GM23338 (cell line): ENCODE results near the gene RTL10. TPM values are rescaled to one million over a fixed set of nuclear protein-coding genes. Genes with fewer than 3 reads are reported as not detected.

ENCODE experiments used
- ATAC-seq: fragments of 200-7000 bp; cut with Tn5 transposase; 3 replicates; pipeline ENCODE4 v1.9.1; 2020
- DNase-seq: peaks from one replicate; pipeline ENCODE4 v3.0.0-alpha.2; 2015; ENCODE audit warnings: low spot score
- H2AFZ ChIP-seq: fragments of 200-600 bp; sonication (generic); 2 replicates; pipeline ENCODE4 v1.8.0; 2016; ENCODE audit warnings: antibody characterized with exemption, mild to moderate bottlenecking, moderate library complexity
- H3F3A ChIP-seq: fragments of 200-600 bp; sonication (generic); replicated peaks from 2 replicates; pipeline ENCODE4 v1.8.0; 2017; ENCODE audit warnings: antibody characterized with exemption, mixed run types, low read depth
- H3K27ac ChIP-seq: fragments of 200-600 bp; sonication (generic); 2 replicates; pipeline ENCODE4 v1.6.1; 2016; ENCODE audit warnings: low read depth
- H3K27me3 ChIP-seq: fragments of 200-600 bp; sonication (generic); 2 replicates; pipeline ENCODE4 v1.8.0; 2016; ENCODE audit warnings: mild to moderate bottlenecking, mixed run types, moderate library complexity; ENCODE audit not compliant: insufficient read depth
- H3K36me3 ChIP-seq: fragments of 200-600 bp; sonication (generic); 2 replicates; pipeline ENCODE4 v1.8.0; 2016; ENCODE audit warnings: mild to moderate bottlenecking; ENCODE audit not compliant: insufficient read depth
- H3K4me1 ChIP-seq: fragments of 200-600 bp; sonication (generic); 2 replicates; pipeline ENCODE4 v1.8.0; 2016; ENCODE audit warnings: mild to moderate bottlenecking, moderate library complexity; ENCODE audit not compliant: insufficient read depth
- H3K4me2 ChIP-seq: fragments of 200-600 bp; sonication (generic); 2 replicates; pipeline ENCODE4 v1.7.1; 2017; ENCODE audit warnings: mixed run types
- H3K4me3 ChIP-seq: fragments of 200-600 bp; sonication (generic); 2 replicates; pipeline ENCODE4 v1.6.1; 2016; ENCODE audit warnings: mixed run types
- H3K79me2 ChIP-seq: fragments of 200-600 bp; sonication (generic); replicated peaks from 2 replicates; pipeline ENCODE4 v1.8.0; 2017; ENCODE audit warnings: mild to moderate bottlenecking; ENCODE audit not compliant: insufficient read depth
- H3K9me2 ChIP-seq: fragments of 200-600 bp; sonication (generic); 2 replicates; pipeline ENCODE4 v1.8.0; 2017; ENCODE audit not compliant: insufficient read depth
- H4K20me1 ChIP-seq: fragments of 200-600 bp; sonication (generic); replicated peaks from 2 replicates; pipeline ENCODE4 v1.8.0; 2017; ENCODE audit warnings: mild to moderate bottlenecking; ENCODE audit not compliant: insufficient read depth
- H3K27ac Mint-ChIP-seq: 2 replicates; pipeline ENCODE4 v1.8.0; 2020; ENCODE audit warnings: inconsistent platforms, mild to moderate bottlenecking, moderate library complexity, mixed read lengths
- H3K27me3 Mint-ChIP-seq: 3 replicates; pipeline ENCODE4 v1.8.0; 2022; ENCODE audit warnings: low read depth, mild to moderate bottlenecking, moderate library complexity, mixed read lengths, inconsistent platforms; ENCODE audit not compliant: insufficient read depth, poor library complexity
- H3K36me3 Mint-ChIP-seq: 3 replicates; pipeline ENCODE4 v1.8.0; 2021; ENCODE audit warnings: low read depth, mild to moderate bottlenecking, inconsistent platforms, moderate library complexity, mixed read lengths
- H3K4me1 Mint-ChIP-seq: 3 replicates; pipeline ENCODE4 v1.8.0; 2020; ENCODE audit warnings: mild to moderate bottlenecking, inconsistent platforms, mixed read lengths
- H3K4me3 Mint-ChIP-seq: 3 replicates; pipeline ENCODE4 v1.8.0; 2021; ENCODE audit warnings: moderate library complexity, mild to moderate bottlenecking, inconsistent platforms, mixed read lengths
- H3K9me3 Mint-ChIP-seq: 3 replicates; pipeline ENCODE4 v1.8.0; 2020; ENCODE audit warnings: moderate library complexity, mild to moderate bottlenecking, inconsistent platforms, mixed read lengths
- CREB1 ChIP-seq: fragments of 250-450 bp; sonication (Bioruptor Pico); IDR thresholded peaks from 2 replicates; pipeline ENCODE4 v1.5.0; 2020; ENCODE audit warnings: low read depth, mild to moderate bottlenecking, moderate library complexity
- ETS1 ChIP-seq: IDR thresholded peaks from 2 replicates; pipeline ENCODE4 v1.6.1; 2016; ENCODE audit warnings: antibody characterized with exemption
- EZH2 ChIP-seq: fragments of 200-600 bp; sonication (generic); IDR thresholded peaks from one replicate; pipeline ENCODE4 v1.8.0; 2017; ENCODE audit warnings: antibody characterized with exemption, mild to moderate bottlenecking, low read depth; ENCODE audit not compliant: unreplicated experiment
- JUNB ChIP-seq: IDR thresholded peaks from one replicate; pipeline ENCODE4 v1.6.1; 2016; ENCODE audit warnings: antibody characterized with exemption; ENCODE audit not compliant: unreplicated experiment
- NANOG ChIP-seq: IDR thresholded peaks from 2 replicates; pipeline ENCODE4 v1.6.1; 2016; ENCODE audit warnings: antibody characterized with exemption, borderline replicate concordance
- POLR2AphosphoS5 ChIP-seq: IDR thresholded peaks from 2 replicates; pipeline ENCODE4 v1.6.1; 2016; ENCODE audit warnings: antibody characterized with exemption, low read depth
- REST ChIP-seq: IDR thresholded peaks from one replicate; pipeline ENCODE4 v1.6.1; 2018; ENCODE audit warnings: antibody characterized with exemption; ENCODE audit not compliant: unreplicated experiment
- STAT1 ChIP-seq: IDR thresholded peaks from one replicate; pipeline ENCODE4 v1.6.1; 2016; ENCODE audit warnings: antibody characterized with exemption; ENCODE audit not compliant: unreplicated experiment
- ZNF114 ChIP-seq: fragments of 250-450 bp; sonication (Bioruptor Pico); IDR thresholded peaks from 2 replicates; pipeline ENCODE4 v1.5.0; 2020; ENCODE audit warnings: mild to moderate bottlenecking, moderate library complexity
- polyA plus RNA-seq: library from polyadenylated mRNA; unstranded; fragments of >200 nt; fragmentation: Nextera tagmentation; extraction: Ambion mirVana; gene quantifications from 2 replicates; pipeline ENCODE4 v1.2.1, GENCODE V29; 2016
- total RNA-seq: library from RNA; depleted of rRNA; stranded (reverse); fragments of >200 nt; shearing (Covaris generic); gene quantifications from 2 replicates; pipeline ENCODE4 v1.2.3, GENCODE V29; 2014
- TF ChIP-seq, protein P1 (sequence below), 2 experiments: fragments of 200-600 bp in 1 of 2; sonication (generic) in 1 of 2; conservative IDR thresholded peaks; 2 replicates each; pipeline versions ENCODE4 v1.5.1 to v1.6.1; 2016 to 2017; ENCODE audit warnings: antibody characterized with exemption in 2 of 2, low read depth in 2 of 2, mild to moderate bottlenecking in 2 of 2, moderate library complexity in 1 of 2

Gene RTL10
- total and polyA plus RNA-seq, 2 experiments from 2014 or later = 9.4 to 17.4 TPM

DNA sequence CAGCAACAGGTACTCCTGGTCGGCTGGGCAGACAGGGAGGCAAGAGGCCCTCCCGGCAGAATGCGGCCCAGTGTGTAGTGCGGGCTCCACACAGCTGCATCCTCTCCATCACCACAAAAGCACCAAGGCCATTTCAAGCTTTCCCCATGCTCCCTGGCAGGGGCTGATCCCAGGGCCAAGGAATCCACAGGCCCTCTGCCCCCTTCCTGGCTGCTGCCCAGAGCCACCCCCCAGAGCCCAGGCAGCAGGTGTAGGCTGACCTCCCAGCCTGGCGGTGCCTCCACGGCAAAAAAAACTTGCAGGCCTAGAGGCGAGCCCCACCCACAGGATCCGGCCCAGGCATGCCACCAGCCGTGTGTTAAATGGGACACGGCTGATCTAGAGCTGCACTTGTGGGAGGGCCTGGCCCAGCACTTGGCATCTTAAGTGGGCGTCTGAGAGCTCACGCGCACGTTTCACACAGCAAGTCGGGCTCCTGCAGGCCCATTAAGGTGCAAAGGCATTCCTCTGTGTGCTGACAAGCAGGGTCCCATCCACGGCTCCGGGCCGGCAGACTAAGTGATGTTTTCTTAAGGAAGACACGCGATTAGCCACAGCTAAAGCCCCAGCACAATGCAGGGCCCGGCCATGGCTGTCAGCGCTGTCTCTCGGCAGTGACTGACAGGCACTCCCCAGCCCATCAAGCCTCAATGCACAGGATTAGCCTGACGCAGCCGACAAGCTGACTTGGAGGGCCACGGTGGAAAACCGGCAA, 19.8 kb upstream of the RTL10 start:
- no peak overlapping the region; the same call in 1 of the 2 replicates for H3K27ac ChIP-seq
- Mint-ChIP-seq H3K4me1 (peaks cover 6% of the 10 kb centered on the region; the same call in 2 of the 3 replicates), H3K27ac (no peak overlapping the region), H3K27me3 (peaks cover 10% of the 10 kb centered on the region), H3K36me3 (no peaks in the 10 kb centered on the region), H3K4me3 (no peak overlapping the region), H3K9me3 (no peaks in the 10 kb centered on the region)
- no peaks in the 10 kb centered on the region for H4K20me1 ChIP-seq
- H3K4me2 ChIP-seq = no peak overlapping the region
- ATAC-seq = no peak; the same call in 2 of the 3 replicates
- no peak overlapping the region for H3K4me3 ChIP-seq
- H3F3A ChIP-seq = no peaks in the 10 kb centered on the region
- H3K27me3 ChIP-seq = no peaks in the 10 kb centered on the region
- no peaks in the 10 kb centered on the region for H3K9me2 ChIP-seq
- H3K79me2 ChIP-seq = no peaks in the 10 kb centered on the region
- H3K4me1 ChIP-seq = no peaks in the 10 kb centered on the region
- TF ChIP-seq ETS1 (no peak), POLR2AphosphoS5 (no peak), CREB1 (CRISPR knock-in tag) (no peak), NANOG (no peak), STAT1 (no peak), ZNF114 (CRISPR knock-in tag) (no peak), JUNB (no peak), EZH2 (no peak), REST (no peak)
- TF ChIP-seq, protein P1, sequence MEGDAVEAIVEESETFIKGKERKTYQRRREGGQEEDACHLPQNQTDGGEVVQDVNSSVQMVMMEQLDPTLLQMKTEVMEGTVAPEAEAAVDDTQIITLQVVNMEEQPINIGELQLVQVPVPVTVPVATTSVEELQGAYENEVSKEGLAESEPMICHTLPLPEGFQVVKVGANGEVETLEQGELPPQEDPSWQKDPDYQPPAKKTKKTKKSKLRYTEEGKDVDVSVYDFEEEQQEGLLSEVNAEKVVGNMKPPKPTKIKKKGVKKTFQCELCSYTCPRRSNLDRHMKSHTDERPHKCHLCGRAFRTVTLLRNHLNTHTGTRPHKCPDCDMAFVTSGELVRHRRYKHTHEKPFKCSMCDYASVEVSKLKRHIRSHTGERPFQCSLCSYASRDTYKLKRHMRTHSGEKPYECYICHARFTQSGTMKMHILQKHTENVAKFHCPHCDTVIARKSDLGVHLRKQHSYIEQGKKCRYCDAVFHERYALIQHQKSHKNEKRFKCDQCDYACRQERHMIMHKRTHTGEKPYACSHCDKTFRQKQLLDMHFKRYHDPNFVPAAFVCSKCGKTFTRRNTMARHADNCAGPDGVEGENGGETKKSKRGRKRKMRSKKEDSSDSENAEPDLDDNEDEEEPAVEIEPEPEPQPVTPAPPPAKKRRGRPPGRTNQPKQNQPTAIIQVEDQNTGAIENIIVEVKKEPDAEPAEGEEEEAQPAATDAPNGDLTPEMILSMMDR (conservative IDR thresholded peaks at IDR 0.05; ENCODE audit: low read depth in 2 of 2) = no peak
- DNase-seq = peak; percentile 34
- H2AFZ ChIP-seq = no peak overlapping the region
- H3K36me3 ChIP-seq = no peaks in the 10 kb centered on the region
